ENCODE data around the gene GSTO2.

GSTO2 gene

DNA sequence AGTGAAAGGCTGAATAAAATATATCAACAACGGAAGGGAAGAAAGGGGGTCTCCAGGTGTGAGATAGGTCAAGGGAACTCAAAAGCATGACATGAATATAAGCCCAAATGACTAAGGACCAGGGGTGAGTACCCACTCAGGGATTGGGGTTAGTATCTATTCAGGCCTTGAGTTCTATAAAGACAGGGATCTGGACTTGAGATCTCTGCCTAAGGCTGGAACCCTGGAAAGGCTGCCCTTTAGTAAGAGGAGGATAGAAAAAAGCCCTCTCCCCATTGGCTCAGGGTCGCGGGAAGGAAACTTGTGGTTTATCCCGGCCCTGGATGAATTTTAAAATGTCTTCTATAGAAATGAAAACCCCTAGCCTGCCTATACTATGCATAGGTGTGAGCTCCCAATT is 71.7 kb downstream of the GSTO2 start:
- no peak for DNase-seq (ENCODE audit: low read depth)

DNA sequence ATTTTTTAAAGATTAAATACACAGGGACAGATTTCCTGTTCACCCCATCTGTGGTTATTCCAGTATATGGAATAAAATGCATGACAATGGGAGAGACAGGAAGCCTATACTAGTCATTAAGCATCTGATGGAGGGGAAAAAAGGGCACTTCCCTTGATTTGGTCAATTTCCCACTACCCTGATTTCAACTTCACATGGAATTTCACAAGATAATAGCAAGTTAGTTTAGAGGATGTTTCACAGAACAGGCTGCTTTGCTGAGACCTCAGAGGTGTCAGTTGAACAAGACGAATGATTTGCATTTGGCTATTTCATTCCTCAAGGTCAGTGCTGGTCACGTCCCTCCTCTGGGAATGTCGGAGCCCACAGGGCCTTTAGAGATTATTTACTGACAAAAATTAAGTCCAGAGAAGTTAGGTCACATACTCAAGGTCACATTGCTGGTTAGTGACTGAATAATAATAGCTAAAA is 74.0 kb downstream of the GSTO2 start:
- peak; percentile 53 for DNase-seq (ENCODE audit: low read depth)

DNA sequence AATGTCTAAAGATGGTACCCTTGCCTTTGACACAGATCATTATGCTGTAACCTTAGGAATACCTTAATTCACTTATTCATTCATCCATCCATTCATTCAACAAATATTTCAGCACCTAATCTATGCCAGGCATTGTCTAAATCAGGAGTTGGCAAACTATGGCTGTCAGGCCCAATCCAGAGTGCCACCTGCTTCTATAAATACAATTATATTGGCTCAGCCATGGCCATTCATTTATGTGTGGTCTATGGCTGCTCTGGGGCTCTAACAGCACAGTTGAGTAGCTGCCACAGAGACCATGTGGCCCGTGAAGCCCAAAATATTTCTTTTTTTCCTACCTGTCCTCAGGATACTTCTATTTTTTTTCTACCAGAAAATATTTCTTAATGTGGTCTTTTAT is 75.2 kb downstream of the GSTO2 start:
- no peak for DNase-seq (ENCODE audit: low read depth)

DNA sequence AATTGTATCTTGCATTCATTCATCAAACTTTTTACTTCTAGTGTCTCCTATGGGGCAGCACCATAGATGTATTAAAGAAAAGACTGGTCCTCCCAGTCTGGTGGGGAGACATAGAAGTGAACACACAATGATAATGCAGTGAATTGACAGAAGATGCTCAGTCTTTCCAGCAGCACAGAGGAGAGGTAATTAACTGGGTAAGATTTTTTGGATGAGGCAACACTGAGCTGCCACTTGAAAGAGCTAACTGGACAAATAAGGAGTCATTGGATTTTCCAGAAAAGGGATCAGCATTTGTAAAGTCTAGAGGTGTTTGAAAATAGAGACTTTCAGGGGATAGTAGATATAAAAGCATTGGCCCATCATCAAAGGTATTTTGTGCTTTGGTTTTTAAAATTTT is 76.5 kb downstream of the GSTO2 start:
- no peak for DNase-seq (ENCODE audit: low read depth)

DNA sequence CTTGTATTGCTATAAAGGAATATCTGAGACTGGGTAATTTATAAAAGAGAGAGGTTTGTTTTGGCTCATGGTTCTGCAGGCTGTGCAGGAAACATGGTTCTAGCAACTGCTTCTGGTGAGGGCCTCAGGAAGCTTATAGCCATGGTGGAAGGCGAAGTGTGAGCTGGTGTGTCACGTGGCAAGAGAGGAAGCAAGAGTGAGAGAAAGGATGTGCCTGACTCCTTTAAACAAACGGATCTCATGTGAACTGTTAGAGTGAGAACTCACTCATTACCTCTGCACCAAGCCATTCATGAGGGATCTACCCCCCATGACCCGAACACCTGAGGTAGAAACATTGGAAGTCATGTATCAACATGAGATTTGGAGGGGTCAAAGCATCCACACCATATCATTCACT is 77.0 kb downstream of the GSTO2 start:
- DNase-seq (ENCODE audit: low read depth) = no peak

DNA sequence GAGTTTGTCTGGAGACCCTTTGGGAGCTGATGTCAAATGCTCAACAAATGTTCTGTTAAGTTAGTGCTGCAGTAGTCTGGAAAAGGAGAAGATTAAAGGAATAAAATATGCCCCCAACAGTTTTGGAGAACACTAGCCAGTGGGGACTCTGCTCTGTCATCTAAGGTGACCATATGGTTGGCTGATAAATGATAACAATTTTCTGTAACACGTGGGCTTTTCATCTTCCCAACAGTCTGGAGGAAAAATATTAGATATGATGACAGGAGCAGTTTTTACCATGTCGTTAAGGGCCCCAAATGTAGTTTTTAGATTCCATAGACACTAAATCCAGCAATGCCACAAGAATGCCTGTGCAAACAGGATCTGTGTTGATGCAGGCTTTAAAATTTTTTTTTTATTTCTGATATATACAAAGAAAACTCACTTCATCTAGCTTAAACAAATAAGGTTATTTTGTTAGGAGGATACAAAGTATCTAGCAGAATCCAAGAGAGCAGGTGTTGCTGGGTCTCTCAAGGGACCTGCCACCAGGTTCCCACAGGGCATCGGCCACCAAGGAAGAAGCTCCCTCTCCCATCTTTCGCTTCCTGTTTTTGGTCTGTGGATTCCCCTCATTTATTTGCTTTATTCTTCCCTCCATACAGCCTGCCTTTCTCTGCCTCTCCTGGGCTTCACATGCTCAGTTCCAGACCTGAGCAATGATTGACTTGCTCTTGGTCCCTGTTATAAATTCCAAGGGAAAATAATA is 78.5 kb downstream of the GSTO2 start:
- no peak for DNase-seq (ENCODE audit: low read depth)

DNA sequence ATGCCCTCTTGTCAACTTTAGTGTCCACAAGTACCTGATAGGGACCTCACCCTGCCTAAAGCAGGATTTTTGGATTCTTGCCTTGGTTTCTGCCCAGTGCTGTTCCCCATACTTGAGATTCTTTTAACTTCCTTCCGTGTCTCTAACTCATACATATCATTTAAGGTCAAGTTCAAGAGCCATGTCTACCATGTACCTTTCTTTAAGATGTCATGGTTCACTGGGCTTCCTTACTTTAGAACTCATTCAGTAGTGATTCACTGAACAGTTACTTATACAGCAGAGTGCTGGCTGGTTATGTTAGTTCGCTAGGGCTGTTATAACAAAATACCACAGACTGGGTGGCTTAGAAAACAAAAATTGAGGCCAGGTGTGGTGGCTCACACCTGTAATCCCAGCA is 79.6 kb downstream of the GSTO2 start:
- DNase-seq (ENCODE audit: low read depth) = no peak

DNA sequence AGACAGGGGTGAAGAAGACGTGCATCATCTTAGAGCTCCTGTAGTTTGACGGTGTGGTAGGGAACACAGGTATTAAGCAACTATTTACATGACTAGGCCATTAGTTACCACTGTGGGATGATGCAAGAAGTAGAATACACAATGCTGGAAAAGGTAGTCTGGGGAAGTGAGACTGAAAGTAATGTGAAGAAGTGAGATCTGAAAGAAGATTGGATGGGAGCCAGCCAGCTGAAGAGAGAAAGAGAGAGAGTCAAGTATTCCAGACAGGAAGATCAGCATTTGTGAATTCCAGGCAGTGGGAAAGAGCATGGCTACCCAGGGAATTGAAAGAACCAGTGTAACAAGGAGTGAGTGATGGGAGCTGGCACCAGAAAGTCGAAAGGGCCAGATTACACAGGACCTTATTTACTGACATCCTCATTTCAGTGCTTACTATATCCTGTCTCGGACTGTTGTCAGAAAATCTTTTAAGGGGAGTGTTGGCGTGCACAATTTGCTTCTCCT is 80.7 kb downstream of the GSTO2 start:
- peak; percentile 73 for DNase-seq (ENCODE audit: low read depth)

DNA sequence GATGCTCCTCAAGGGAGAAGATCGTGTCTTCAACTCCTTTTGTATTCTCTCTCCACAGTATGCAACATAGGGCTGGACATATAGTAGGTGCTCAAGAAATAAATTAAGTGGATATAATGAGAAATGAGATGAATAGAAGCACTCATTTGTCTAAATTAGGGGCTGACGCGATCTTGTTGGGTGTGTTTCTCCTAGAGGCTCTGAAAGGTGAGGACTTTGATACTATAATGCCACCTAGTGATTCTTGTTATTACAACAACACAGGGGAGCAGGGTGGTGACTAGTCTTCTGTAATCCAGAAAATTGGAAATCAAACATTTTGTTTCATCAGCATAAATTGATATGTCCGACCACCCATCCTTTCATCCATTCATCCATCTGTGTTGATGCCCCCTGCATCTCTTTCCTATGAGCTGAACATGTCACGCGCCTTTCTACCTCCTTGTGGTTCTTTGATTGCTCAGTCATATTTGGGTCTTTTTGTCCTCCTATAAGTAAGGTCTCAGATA is 81.2 kb downstream of the GSTO2 start:
- DNase-seq (ENCODE audit: low read depth) = peak; percentile 82

DNA sequence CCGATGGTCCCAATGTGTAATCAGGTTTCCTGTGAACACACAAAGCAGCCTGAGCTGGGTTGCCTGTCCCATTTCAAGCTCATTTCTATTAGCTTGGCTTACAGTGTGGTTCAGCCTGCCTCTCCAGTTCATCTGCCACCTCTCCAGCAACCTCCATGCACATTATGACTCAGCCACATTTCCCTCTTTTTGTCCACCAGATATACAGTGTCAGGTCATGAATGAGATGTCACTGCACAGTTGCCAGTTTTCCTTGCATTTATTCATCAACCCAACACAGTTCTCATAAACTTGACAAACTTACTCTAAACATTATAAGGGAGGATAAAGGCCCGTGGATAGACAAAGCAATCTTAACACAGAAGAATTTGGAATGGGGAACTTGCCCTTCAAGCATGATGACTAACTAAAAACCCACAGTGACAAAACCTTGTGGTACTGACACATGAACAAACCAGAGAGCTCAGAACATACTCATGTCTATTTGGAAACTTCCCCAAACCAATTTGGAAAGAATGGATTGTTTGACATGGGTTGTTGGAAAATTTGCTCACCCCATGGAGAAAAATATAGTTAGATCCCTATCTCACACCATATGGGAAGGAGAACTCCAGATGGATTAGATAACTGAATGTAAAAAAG is 82.2 kb downstream of the GSTO2 start:
- peak; percentile 81 for DNase-seq (ENCODE audit: low read depth)

DNA sequence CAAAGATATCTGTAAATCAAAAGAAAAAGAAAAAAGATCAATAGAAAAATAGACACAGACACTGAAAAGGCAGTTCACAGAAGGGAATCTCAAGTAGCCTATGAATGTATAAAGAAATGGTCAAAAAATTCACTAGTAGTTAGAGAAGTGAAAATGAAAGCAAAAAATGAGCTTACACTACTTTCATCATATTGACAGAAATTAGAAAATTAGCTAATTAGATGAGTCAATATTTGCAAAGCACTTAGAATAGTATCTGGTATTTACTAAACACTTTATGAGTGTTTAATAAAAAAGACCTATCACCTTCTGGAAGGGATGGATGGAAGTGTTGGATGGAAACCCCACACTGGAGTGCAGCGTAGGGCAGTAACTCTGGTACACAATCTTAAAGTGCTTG is 82.9 kb downstream of the GSTO2 start:
- DNase-seq (ENCODE audit: low read depth) = no peak

DNA sequence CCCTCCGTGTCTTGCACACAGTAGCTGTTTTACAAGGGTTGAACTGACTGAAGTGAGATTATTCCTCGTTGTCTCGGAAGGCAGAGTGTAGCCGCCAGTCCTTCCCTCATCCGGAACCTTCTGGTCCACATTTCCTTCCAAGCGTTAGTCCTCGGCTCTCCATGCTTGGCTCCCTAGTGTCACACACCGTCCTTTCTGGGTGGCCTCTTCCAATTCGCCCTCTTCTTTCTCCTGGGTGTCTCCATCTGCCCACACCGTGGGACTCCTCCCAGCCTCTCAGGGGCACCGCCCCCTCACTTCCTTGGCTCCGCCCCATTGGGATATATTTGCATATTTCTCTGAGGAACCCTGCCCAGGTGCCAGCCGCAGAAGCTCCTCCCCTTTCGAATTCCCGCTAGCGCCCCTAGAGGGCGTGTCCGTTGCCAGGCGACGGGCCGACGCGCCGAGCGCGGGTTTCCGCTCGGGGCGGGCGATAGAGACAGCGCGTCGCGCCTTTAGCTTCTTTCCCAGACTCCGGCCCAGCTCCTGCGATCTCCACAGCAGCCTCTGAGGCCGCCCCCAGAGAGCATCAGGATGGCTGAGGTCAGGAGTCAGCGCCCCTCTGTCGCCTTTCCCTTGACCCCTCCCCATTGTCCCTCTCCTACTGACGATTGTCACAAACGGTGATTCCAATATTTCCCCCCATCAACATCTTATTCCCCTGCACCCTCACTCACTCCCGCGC is 84.5 kb downstream of the GSTO2 start, which contains the start of gene CFAP58:
CFAP58 (plus strand) TSS at position 509 of the 724 bp plus-strand sequence; CDS start at position 574, 65 bp downstream.
- DNase-seq (ENCODE audit: low read depth) = peak; percentile 87
